IMR-90 (cell line): ENCODE results near the gene DUSP10. TPM values are rescaled to one million over a fixed set of nuclear protein-coding genes. Genes with fewer than 3 reads are reported as not detected.

ENCODE experiments used
- ATAC-seq: fragments of 200-7000 bp; cut with Tn5 transposase; 2 replicates; pipeline ENCODE4 v1.9.1; 2020; ENCODE audit warnings: low read depth, mild to moderate bottlenecking, moderate library complexity
- BruUV-seq: library from RNA; stranded (reverse); fragments of 400-500 nt; replicated peaks from 2 replicates; lab custom pipeline; 2021; lab: Mats Ljungman, UMichigan
- CTCF ChIA-PET: fragments of 300-600 bp; formaldehyde crosslinking; extraction: SDS; loops from one replicate; lab custom pipeline; 2021; ENCODE audit warnings: antibody characterized with exemption; lab: Yijun Ruan, JAX
- POLR2A ChIA-PET: fragments of 300-600 bp; sonication (Branson Sonifier 250); formaldehyde crosslinking; loops from one replicate; lab custom pipeline; 2022; ENCODE audit warnings: antibody characterized with exemption; ENCODE audit not compliant: unreplicated experiment; lab: Charles Lee
- DNase-seq: peaks from one replicate; pipeline ENCODE4 v3.0.0; 2013
- H2AFZ ChIP-seq: replicated peaks from 2 replicates; pipeline ENCODE3; 2013; ENCODE audit warnings: low read length, mild to moderate bottlenecking; ENCODE audit not compliant: poor library complexity
- H2AK5ac ChIP-seq: 2 replicates; pipeline ENCODE4 v1.6.1; 2013; ENCODE audit warnings: low read depth, low read length, inconsistent platforms
- H2AK9ac ChIP-seq: replicated peaks from 2 replicates; pipeline ENCODE3; 2013; ENCODE audit warnings: mild to moderate bottlenecking, low read depth, low read length, moderate library complexity; ENCODE audit not compliant: poor library complexity
- H2BK120ac ChIP-seq: 2 replicates; pipeline ENCODE4 v1.6.1; 2013; ENCODE audit warnings: low read depth, low read length, inconsistent platforms
- H2BK15ac ChIP-seq: 3 replicates; pipeline ENCODE4 v1.6.1; 2013; ENCODE audit warnings: low read depth, low read length, inconsistent platforms
- H2BK20ac ChIP-seq: 2 replicates; pipeline ENCODE4 v1.6.1; 2013; ENCODE audit warnings: low read depth, mild to moderate bottlenecking, inconsistent platforms, low read length, moderate library complexity
- H2BK5ac ChIP-seq: 2 replicates; pipeline ENCODE4 v1.6.1; 2013; ENCODE audit warnings: mild to moderate bottlenecking, low read depth, low read length, inconsistent platforms; ENCODE audit not compliant: poor library complexity, severe bottlenecking
- H3K14ac ChIP-seq: replicated peaks from 2 replicates; pipeline ENCODE4 v1.6.1; 2013; ENCODE audit warnings: low read depth, low read length, inconsistent platforms
- H3K18ac ChIP-seq: 2 replicates; pipeline ENCODE4 v1.6.1; 2013; ENCODE audit warnings: low read depth, low read length, control low read depth
- H3K23ac ChIP-seq: 2 replicates; pipeline ENCODE4 v1.6.1; 2013; ENCODE audit warnings: low read depth, low read length, inconsistent platforms
- H3K27ac ChIP-seq: 2 replicates; pipeline ENCODE4 v1.5.1; 2013; ENCODE audit warnings: mild to moderate bottlenecking, control low read depth, low read length; ENCODE audit not compliant: insufficient read depth
- H3K27me3 ChIP-seq: 2 replicates; pipeline ENCODE4 v1.6.1; 2013; ENCODE audit warnings: low read length; ENCODE audit not compliant: control insufficient read depth, insufficient read depth
- H3K36me3 ChIP-seq: 2 replicates; pipeline ENCODE4 v1.6.1; 2013; ENCODE audit warnings: low read length, mixed read lengths; ENCODE audit not compliant: control insufficient read depth, insufficient read depth
- H3K4ac ChIP-seq: 2 replicates; pipeline ENCODE4 v1.6.1; 2013; ENCODE audit warnings: low read depth, low read length, inconsistent platforms
- H3K4me1 ChIP-seq: 2 replicates; pipeline ENCODE4 v1.6.1; 2013; ENCODE audit warnings: low read length, mixed read lengths; ENCODE audit not compliant: control insufficient read depth, insufficient read depth
- H3K4me2 ChIP-seq: 2 replicates; pipeline ENCODE4 v1.6.1; 2013; ENCODE audit warnings: low read depth, mild to moderate bottlenecking, control low read depth, low read length, moderate library complexity
- H3K4me3 ChIP-seq: 2 replicates; pipeline ENCODE4 v1.5.1; 2013; ENCODE audit warnings: low read depth, mild to moderate bottlenecking, control low read depth, low read length, moderate library complexity; ENCODE audit not compliant: insufficient read depth
- H3K56ac ChIP-seq: 2 replicates; pipeline ENCODE4 v1.6.1; 2013; ENCODE audit warnings: low read length, inconsistent platforms; ENCODE audit not compliant: insufficient read depth; ENCODE audit errors: extremely low read depth
- H3K79me1 ChIP-seq, 2 experiments: 2 replicates each; pipeline ENCODE4 v1.6.1; 2013; ENCODE audit warnings: low read length in 2 of 2, inconsistent platforms in 1 of 2, low read depth in 1 of 2
- H3K9ac ChIP-seq: 2 replicates; pipeline ENCODE4 v1.6.1; 2013; ENCODE audit warnings: low read depth, low read length, control low read depth
- H3K9me1 ChIP-seq: 2 replicates; pipeline ENCODE4 v1.6.1; 2013; ENCODE audit warnings: low read length, inconsistent platforms; ENCODE audit not compliant: insufficient read depth
- H3K9me3 ChIP-seq: 2 replicates; pipeline ENCODE4 v1.6.1; 2013; ENCODE audit warnings: low read length; ENCODE audit not compliant: control insufficient read depth, insufficient read depth
- H4K20me1 ChIP-seq: 2 replicates; pipeline ENCODE4 v1.6.1; 2013; ENCODE audit warnings: low read length, inconsistent platforms; ENCODE audit not compliant: insufficient read depth
- H4K5ac ChIP-seq: 2 replicates; pipeline ENCODE4 v1.6.1; 2013; ENCODE audit warnings: mild to moderate bottlenecking, low read depth, low read length, control low read depth
- H4K8ac ChIP-seq, 2 experiments: 2 replicates each; pipeline ENCODE4 v1.6.1; 2013; ENCODE audit warnings: low read depth in 2 of 2, low read length in 2 of 2, control low read depth in 1 of 2, inconsistent platforms in 1 of 2
- H4K91ac ChIP-seq: 2 replicates; pipeline ENCODE4 v1.6.1; 2013; ENCODE audit warnings: low read depth, low read length, inconsistent platforms; ENCODE audit not compliant: insufficient read depth
- CEBPB ChIP-seq: IDR thresholded peaks from 2 replicates; pipeline ENCODE4 v1.6.1; 2012; ENCODE audit warnings: low read depth, low read length, improper control_type of control experiment
- NFE2L2 ChIP-seq: fragments of 150-350 bp; IDR thresholded peaks from 2 replicates; pipeline ENCODE4 v1.6.1; 2016; ENCODE audit warnings: low read depth, mild to moderate bottlenecking, low read length
- RCOR1 ChIP-seq: IDR thresholded peaks from 2 replicates; pipeline ENCODE4 v1.6.1; 2012; ENCODE audit warnings: mild to moderate bottlenecking, low read length, improper control_type of control experiment; ENCODE audit not compliant: insufficient replicate concordance
- RFX5 ChIP-seq: IDR thresholded peaks from 2 replicates; pipeline ENCODE4 v1.8.0; 2012; ENCODE audit warnings: low read depth, mild to moderate bottlenecking, low read length, moderate library complexity
- SMC3 ChIP-seq: fragments of 150-350 bp; IDR thresholded peaks from 2 replicates; pipeline ENCODE4 v1.6.1; 2016; ENCODE audit warnings: low read depth, mild to moderate bottlenecking, antibody characterized with exemption, low read length, moderate library complexity
- WGBS, 2 experiments: methylation state at CpG; one replicate each; pipeline versions ENCODE4 v1.1.5 to v1.1.7; 2013; ENCODE audit warnings: missing lambda C conversion rate in 2 of 2; ENCODE audit not compliant: insufficient read length in 1 of 2; ENCODE audit errors: extremely low coverage in 2 of 2; 5-methylcytosine and 5-hydroxymethylcytosine counted together
- dilution Hi-C: fragments of 300-500 bp; cut with HindIII; formaldehyde crosslinking; loops from one replicate; pipeline ENCODE4 v1.14.3; 2018; ENCODE audit warnings: low sequenced_read_pairs; ENCODE audit not compliant: unreplicated experiment
- in situ Hi-C: fragments of 300-500 bp; cut with MboI; formaldehyde crosslinking; loops from 3 replicates; pipeline ENCODE4 v1.14.3; 2019; ENCODE audit warnings: low sequenced_read_pairs, inconsistent platforms, mixed read lengths
- intact Hi-C: fragments of 100-400 bp; cut with micrococcal nuclease; formaldehyde crosslinking; loops from 2 replicates; pipeline ENCODE4 v1.10.0; 2022
- polyA plus RNA-seq, 3 experiments: library from polyadenylated mRNA; depleted of rRNA; stranded (reverse); fragments of >200 nt; gene quantifications; 2 replicates each; pipeline ENCODE4 v1.2.3, GENCODE V29; 2012; ENCODE audit warnings: low replicate concordance in 1 of 3
- total RNA-seq: library from RNA; depleted of rRNA; stranded (reverse); fragments of >200 nt; gene quantifications from 2 replicates; pipeline ENCODE4 v1.2.3, GENCODE V29; 2012

DUSP10 gene
- total and polyA plus RNA-seq, 2 of the 4 experiments (the other 2 are of a cell fraction) = 41.7 to 59.1 TPM

DNA sequence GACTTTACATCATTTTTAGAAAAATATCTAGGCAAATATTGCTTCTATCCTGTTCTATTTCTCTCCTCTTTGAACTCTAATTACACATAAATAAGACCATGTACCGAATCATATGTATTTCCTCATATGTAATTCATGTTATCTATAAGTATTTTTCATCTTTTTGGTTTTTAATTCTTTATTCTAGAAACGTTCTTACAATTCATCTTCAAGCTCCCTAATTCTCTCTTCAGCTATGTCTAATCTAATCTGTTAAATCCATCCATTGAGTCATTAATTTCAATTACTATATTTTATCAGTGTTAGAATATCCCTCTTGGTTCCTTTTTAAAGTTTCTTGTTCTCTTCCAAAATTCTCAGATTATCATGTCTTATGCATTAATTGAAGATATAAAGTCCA, 61.8 kb downstream of the DUSP10 start:
- Histone ChIP-seq H3K18ac (no peak overlapping the region), H3K4me1 (no peaks in the 10 kb centered on the region), H2BK15ac (no peak overlapping the region), H2AK5ac (no peak overlapping the region), H2AFZ (no peak overlapping the region), H3K14ac (no peak overlapping the region), H3K27ac (no peak overlapping the region), H3K9me1 (no peaks in the 10 kb centered on the region), H2BK5ac (no peak overlapping the region), H4K8ac (no peak overlapping the region), H4K20me1 (no peaks in the 10 kb centered on the region), H3K79me1 (no peaks in the 10 kb centered on the region), H4K5ac (no peak overlapping the region), H3K56ac (no peak overlapping the region), H3K4me2 (no peak overlapping the region), H3K9ac (no peak overlapping the region), H3K27me3 (no peaks in the 10 kb centered on the region), H2BK120ac (no peak overlapping the region), H3K36me3 (no peaks in the 10 kb centered on the region), H3K23ac (no peak overlapping the region), H2BK20ac (no peak overlapping the region), H3K4me3 (no peak overlapping the region), H3K9me3 (no peaks in the 10 kb centered on the region), H2AK9ac (no peak overlapping the region), H4K91ac (no peak overlapping the region), H3K4ac (no peak overlapping the region)
- no peak for DNase-seq
- CTCF ChIA-PET = no interaction called here
- intact Hi-C loops = no loop called here
- TF ChIP-seq RCOR1 (no peak), NFE2L2 (no peak), RFX5 (no peak), SMC3 (no peak), CEBPB (no peak)
- in situ Hi-C loops = no loop called here
- ATAC-seq = no peak
- POLR2A ChIA-PET = no interaction called here
- BruUV-seq = no TSS peak
- dilution Hi-C loops = no loop called here
- no CpG with 5 or more reads among the region's 2 CpGs for WGBS, 2 experiments
